Measurements from ENCODE around the gene CXCR5.

CXCR5 gene

DNA sequence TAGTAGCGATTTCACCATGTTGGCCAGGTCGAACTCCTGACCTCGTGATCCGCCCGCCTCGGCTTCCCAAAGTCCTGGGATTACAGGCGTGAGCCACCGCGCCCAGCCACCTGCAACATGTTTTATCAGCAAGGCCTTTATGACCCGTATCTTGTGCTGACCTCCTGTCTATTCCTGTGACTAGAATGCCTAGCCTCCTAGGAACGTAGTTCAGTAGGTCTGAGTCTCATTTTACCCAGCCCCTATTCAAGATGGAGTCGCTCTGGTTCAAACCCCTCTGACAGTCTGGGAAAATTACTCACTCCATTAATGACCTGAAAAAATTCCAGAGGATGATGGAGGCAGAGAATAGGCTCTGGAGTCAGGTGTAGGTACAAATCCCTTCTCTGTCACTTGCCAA, 30.0 kb upstream of the CXCR5 start:
- Histone ChIP-seq H3K4me1 (ENCODE audit: control insufficient read depth, insufficient read depth, low read length) (no peaks in the 10 kb centered on the region), H3K27ac (ENCODE audit: extremely low read depth, low read depth, low read length) (no peak overlapping the region), H3K4me3 (ENCODE audit: low read depth, low read length) (no peak overlapping the region), H3K9me3 (ENCODE audit: control insufficient read depth, insufficient read depth, low read depth, low read length) (no peaks in the 10 kb centered on the region), H3K36me3 (ENCODE audit: control insufficient read depth in 2 of 2, insufficient read depth in 1 of 2, low read length in 2 of 2) (no peaks in the 10 kb centered on the region)
- TF ChIP-seq ZNF311 (tag by site-specific recombination; IDR thresholded peaks at IDR 0.05; ENCODE audit: borderline replicate concordance) (no peak), ZNF514 (tag by site-specific recombination; IDR thresholded peaks at IDR 0.05) (no peak), ZEB2 (tag by site-specific recombination; IDR thresholded peaks at IDR 0.05) (no peak), REPIN1 (tag by site-specific recombination; IDR thresholded peaks at IDR 0.05; ENCODE audit: low read depth) (no peak), ZNF658 (tag by site-specific recombination; IDR thresholded peaks at IDR 0.05) (no peak), ZNF202 (tag by site-specific recombination; IDR thresholded peaks at IDR 0.05; ENCODE audit: borderline replicate concordance) (no peak), ZNF707 (tag by site-specific recombination; IDR thresholded peaks at IDR 0.05) (no peak), ZSCAN23 (tag by site-specific recombination; IDR thresholded peaks at IDR 0.05) (no peak), ZNF777 (tag by site-specific recombination; IDR thresholded peaks at IDR 0.05; ENCODE audit: borderline replicate concordance) (no peak), ZNF677 (tag by site-specific recombination; IDR thresholded peaks at IDR 0.05) (no peak), ZNF791 (tag by site-specific recombination; IDR thresholded peaks at IDR 0.05) (no peak), KLF10 (tag by site-specific recombination; IDR thresholded peaks at IDR 0.05) (no peak), SETDB1 (IDR thresholded peaks at IDR 0.05; ENCODE audit: insufficient read length, low read length) (no peak), ZNF214 (tag by site-specific recombination; IDR thresholded peaks at IDR 0.05; ENCODE audit: borderline replicate concordance) (no peak), ZNF571 (tag by site-specific recombination; IDR thresholded peaks at IDR 0.05) (no peak)
- TF ChIP-seq, protein P1, sequence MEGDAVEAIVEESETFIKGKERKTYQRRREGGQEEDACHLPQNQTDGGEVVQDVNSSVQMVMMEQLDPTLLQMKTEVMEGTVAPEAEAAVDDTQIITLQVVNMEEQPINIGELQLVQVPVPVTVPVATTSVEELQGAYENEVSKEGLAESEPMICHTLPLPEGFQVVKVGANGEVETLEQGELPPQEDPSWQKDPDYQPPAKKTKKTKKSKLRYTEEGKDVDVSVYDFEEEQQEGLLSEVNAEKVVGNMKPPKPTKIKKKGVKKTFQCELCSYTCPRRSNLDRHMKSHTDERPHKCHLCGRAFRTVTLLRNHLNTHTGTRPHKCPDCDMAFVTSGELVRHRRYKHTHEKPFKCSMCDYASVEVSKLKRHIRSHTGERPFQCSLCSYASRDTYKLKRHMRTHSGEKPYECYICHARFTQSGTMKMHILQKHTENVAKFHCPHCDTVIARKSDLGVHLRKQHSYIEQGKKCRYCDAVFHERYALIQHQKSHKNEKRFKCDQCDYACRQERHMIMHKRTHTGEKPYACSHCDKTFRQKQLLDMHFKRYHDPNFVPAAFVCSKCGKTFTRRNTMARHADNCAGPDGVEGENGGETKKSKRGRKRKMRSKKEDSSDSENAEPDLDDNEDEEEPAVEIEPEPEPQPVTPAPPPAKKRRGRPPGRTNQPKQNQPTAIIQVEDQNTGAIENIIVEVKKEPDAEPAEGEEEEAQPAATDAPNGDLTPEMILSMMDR (tag by site-specific recombination; IDR thresholded peaks at IDR 0.05): no peak
- TF ChIP-seq, protein P2, sequence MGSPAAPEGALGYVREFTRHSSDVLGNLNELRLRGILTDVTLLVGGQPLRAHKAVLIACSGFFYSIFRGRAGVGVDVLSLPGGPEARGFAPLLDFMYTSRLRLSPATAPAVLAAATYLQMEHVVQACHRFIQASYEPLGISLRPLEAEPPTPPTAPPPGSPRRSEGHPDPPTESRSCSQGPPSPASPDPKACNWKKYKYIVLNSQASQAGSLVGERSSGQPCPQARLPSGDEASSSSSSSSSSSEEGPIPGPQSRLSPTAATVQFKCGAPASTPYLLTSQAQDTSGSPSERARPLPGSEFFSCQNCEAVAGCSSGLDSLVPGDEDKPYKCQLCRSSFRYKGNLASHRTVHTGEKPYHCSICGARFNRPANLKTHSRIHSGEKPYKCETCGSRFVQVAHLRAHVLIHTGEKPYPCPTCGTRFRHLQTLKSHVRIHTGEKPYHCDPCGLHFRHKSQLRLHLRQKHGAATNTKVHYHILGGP (tag by site-specific recombination; IDR thresholded peaks at IDR 0.05): no peak
- TF ChIP-seq, protein P3, sequence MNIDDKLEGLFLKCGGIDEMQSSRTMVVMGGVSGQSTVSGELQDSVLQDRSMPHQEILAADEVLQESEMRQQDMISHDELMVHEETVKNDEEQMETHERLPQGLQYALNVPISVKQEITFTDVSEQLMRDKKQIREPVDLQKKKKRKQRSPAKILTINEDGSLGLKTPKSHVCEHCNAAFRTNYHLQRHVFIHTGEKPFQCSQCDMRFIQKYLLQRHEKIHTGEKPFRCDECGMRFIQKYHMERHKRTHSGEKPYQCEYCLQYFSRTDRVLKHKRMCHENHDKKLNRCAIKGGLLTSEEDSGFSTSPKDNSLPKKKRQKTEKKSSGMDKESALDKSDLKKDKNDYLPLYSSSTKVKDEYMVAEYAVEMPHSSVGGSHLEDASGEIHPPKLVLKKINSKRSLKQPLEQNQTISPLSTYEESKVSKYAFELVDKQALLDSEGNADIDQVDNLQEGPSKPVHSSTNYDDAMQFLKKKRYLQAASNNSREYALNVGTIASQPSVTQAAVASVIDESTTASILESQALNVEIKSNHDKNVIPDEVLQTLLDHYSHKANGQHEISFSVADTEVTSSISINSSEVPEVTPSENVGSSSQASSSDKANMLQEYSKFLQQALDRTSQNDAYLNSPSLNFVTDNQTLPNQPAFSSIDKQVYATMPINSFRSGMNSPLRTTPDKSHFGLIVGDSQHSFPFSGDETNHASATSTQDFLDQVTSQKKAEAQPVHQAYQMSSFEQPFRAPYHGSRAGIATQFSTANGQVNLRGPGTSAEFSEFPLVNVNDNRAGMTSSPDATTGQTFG (tag by site-specific recombination; IDR thresholded peaks at IDR 0.05; ENCODE audit: borderline replicate concordance): no peak
- POLR2A ChIA-PET: no interaction called here
- CTCF ChIA-PET: interaction anchor here (0.6 kb wide), 1 partner anchor 20 kb away, joined by 5 read pairs; no protein-coding TSS in a partner anchor

DNA sequence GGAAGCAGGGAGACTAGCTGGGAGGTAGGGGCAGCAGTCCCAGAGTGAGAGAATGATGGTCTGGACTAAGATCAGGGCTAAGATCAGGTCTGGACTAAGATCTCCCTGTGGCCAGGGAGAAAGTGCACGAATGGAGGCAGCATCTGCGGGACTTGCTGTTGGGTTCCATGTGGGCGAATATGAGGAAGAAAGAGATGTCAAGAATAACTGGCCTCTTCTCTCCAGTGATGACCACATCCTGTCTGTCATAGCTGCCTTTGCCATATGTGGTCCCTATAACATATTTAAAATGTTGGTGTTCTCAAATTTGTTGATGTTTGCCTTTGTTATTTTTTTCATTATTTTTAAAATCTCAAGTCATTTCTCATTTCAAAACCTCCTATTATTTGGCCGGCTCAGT, 27.4 kb upstream of the CXCR5 start:
- Histone ChIP-seq H3K36me3 (ENCODE audit: control insufficient read depth in 2 of 2, insufficient read depth in 1 of 2, low read length in 2 of 2) (no peaks in the 10 kb centered on the region), H3K4me1 (ENCODE audit: control insufficient read depth, insufficient read depth, low read length) (no peaks in the 10 kb centered on the region), H3K27ac (ENCODE audit: extremely low read depth, low read depth, low read length) (no peak overlapping the region), H3K4me3 (ENCODE audit: low read depth, low read length) (no peak overlapping the region), H3K9me3 (ENCODE audit: control insufficient read depth, insufficient read depth, low read depth, low read length) (no peaks in the 10 kb centered on the region)
- TF ChIP-seq, protein P4, sequence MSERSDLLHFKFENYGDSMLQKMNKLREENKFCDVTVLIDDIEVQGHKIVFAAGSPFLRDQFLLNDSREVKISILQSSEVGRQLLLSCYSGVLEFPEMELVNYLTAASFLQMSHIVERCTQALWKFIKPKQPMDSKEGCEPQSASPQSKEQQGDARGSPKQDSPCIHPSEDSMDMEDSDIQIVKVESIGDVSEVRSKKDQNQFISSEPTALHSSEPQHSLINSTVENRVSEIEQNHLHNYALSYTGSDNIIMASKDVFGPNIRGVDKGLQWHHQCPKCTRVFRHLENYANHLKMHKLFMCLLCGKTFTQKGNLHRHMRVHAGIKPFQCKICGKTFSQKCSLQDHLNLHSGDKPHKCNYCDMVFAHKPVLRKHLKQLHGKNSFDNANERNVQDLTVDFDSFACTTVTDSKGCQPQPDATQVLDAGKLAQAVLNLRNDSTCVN (tag by site-specific recombination; optimal IDR thresholded peaks at IDR 0.05): no peak
- TF ChIP-seq GLIS1 (tag by site-specific recombination; IDR thresholded peaks at IDR 0.05) (no peak), YY2 (tag by site-specific recombination; IDR thresholded peaks at IDR 0.05) (no peak), ZNF768 (tag by site-specific recombination; IDR thresholded peaks at IDR 0.05) (no peak), SETDB1 (IDR thresholded peaks at IDR 0.05; ENCODE audit: insufficient read length, low read length) (no peak), ZNF391 (tag by site-specific recombination; IDR thresholded peaks at IDR 0.05; ENCODE audit: borderline replicate concordance, low read depth) (no peak)
- CTCF ChIA-PET: no interaction called here
- POLR2A ChIA-PET: interaction anchor here (0.6 kb wide), 1 partner anchor 30 kb away, joined by 4 read pairs; no protein-coding TSS in a partner anchor
